Thyroid gland (tissue), 4 donors: ENCODE measurements around the gene NR2C1. TPM values are rescaled to one million over a fixed set of nuclear protein-coding genes. Genes with fewer than 3 reads are reported as not detected.
A peak's percentile ranks its signal among the peaks of the same experiment; 100 is the strongest.

Experiments used
- DNase-seq, 2 donors: peaks; one replicate each; pipeline ENCODE4 v3.0.0-alpha.2; 2019
- H3K27ac ChIP-seq, 3 donors: fragments of 200-600 bp; sonication (generic); 1 replicate in 2 of 3; 2 replicates in 1 of 3; pipeline ENCODE4 v1.5.1; 2016 to 2019; ENCODE audit warnings: mild to moderate bottlenecking in 1 of 3, moderate library complexity in 1 of 3
- H3K27me3 ChIP-seq: fragments of 200-600 bp; sonication (generic); one replicate; pipeline ENCODE4 v1.5.1; 2019
- H3K36me3 ChIP-seq, 2 donors: fragments of 200-600 bp; sonication (generic); one replicate each; pipeline ENCODE4 v1.5.1; 2016 to 2019
- H3K4me1 ChIP-seq, 2 donors: fragments of 200-600 bp; sonication (generic); one replicate each; pipeline ENCODE4 v1.5.1; 2017 to 2019
- H3K4me3 ChIP-seq, 3 donors: fragments of 200-600 bp; sonication (generic); replicated peaks in 1 of 3; 1 replicate in 2 of 3; 2 replicates in 1 of 3; pipeline ENCODE4 v1.5.1; 2016; ENCODE audit warnings: mild to moderate bottlenecking in 1 of 3
- H3K9me3 ChIP-seq: fragments of 200-600 bp; sonication (generic); one replicate; pipeline ENCODE4 v1.5.1; 2017
- CTCF ChIP-seq, 6 experiments: fragments of 200-600 bp in 3 of 6; fragments of 450-650 bp in 3 of 6; sonication (generic) in 3 of 6; IDR thresholded peaks; one replicate each; pipeline ENCODE4 v1.5.1; 2016 to 2019; ENCODE audit warnings: antibody characterized with exemption in 6 of 6, mild to moderate bottlenecking in 2 of 6, inconsistent platforms in 1 of 6, moderate library complexity in 1 of 6
- POLR2A ChIP-seq, 2 donors: fragments of 450-650 bp; IDR thresholded peaks; one replicate each; pipeline ENCODE4 v1.6.1; 2017; ENCODE audit warnings: antibody characterized with exemption in 2 of 2, mild to moderate bottlenecking in 2 of 2, moderate library complexity in 1 of 2
- WGBS, 2 donors: methylation state at CpG; one replicate each; pipeline ENCODE4 v1.1.5; 2017; 5-methylcytosine and 5-hydroxymethylcytosine counted together
- intact Hi-C: fragments of 100-400 bp; cut with DNase I; formaldehyde crosslinking; loops from one replicate; pipeline ENCODE4 v1.15.1; 2023
- total RNA-seq, 4 donors: library from RNA; depleted of rRNA; stranded (reverse); fragments of >200 nt; gene quantifications; one replicate each; pipeline ENCODE4 v1.2.3, GENCODE V29; 2016

NR2C1 gene
- total RNA-seq, 4 donors from 2014 or later = 69.6 to 248 (median 103) TPM

- H3K4me3 ChIP-seq = no peak overlapping the region
- peaks cover 28 to 32% of the 10 kb centered on the region in 2 donors for H3K36me3 ChIP-seq
- TF ChIP-seq POLR2A (IDR thresholded peaks at IDR 0.05) = no peak
- no peak for TF ChIP-seq CTCF (IDR thresholded peaks at IDR 0.05)
- no peaks in the 10 kb centered on the region for H3K9me3 ChIP-seq
- intact Hi-C loops = no loop called here
- no peak for DNase-seq
- peaks cover 6 to 14% of the 10 kb centered on the region in 2 donors for H3K4me1 ChIP-seq
- H3K27me3 ChIP-seq = no peaks in the 10 kb centered on the region
- WGBS, 2 donors = 93 to 94% methylated on average over 4 of the region's 4 CpGs
- H3K27ac ChIP-seq = peak overlapping the region in 1 of 3 donors; percentile 66
Observed at GRCh38 chr12:95059984-95060383, 13.4 kb downstream of the NR2C1 start.

- peaks cover 18 to 25% of the 10 kb centered on the region in 2 donors for H3K4me1 ChIP-seq
- H3K36me3 ChIP-seq = peaks cover 23 to 31% of the 10 kb centered on the region in 2 donors
- no peaks in the 10 kb centered on the region for H3K9me3 ChIP-seq
- TF ChIP-seq POLR2A (IDR thresholded peaks at IDR 0.05) (no peak), CTCF (IDR thresholded peaks at IDR 0.05) (no peak)
- peak overlapping the region in 2 of 3 donors; percentile 84 to 94 for H3K27ac ChIP-seq
- no peaks in the 10 kb centered on the region for H3K27me3 ChIP-seq
- H3K4me3 ChIP-seq = no peak overlapping the region
- intact Hi-C loops = no loop called here
- 94 to 96% methylated on average over 3 of the region's 3 CpGs for WGBS, 2 donors
- DNase-seq = no peak
Observed at GRCh38 chr12:95057424-95057823, 16.0 kb downstream of the NR2C1 start.

- DNase-seq = no peak
- TF ChIP-seq CTCF (IDR thresholded peaks at IDR 0.05) = no peak
- no peak for TF ChIP-seq POLR2A (IDR thresholded peaks at IDR 0.05)
- Histone ChIP-seq H3K36me3 (peaks cover 14 to 15% of the 10 kb centered on the region in 2 donors), H3K27ac (peak overlapping the region in 2 of 3 donors; percentile 84 to 94), H3K4me1 (peaks cover 18 to 25% of the 10 kb centered on the region in 2 donors), H3K4me3 (no peak overlapping the region), H3K27me3 (no peaks in the 10 kb centered on the region), H3K9me3 (no peaks in the 10 kb centered on the region)
- WGBS, 2 donors = 66 to 69% methylated on average over 2 of the region's 2 CpGs
- intact Hi-C loops = no loop called here
Observed at GRCh38 chr12:95055057-95055456, 18.4 kb downstream of the NR2C1 start.

GRCh38 chr12:95054206-95054605, 19.2 kb downstream of the NR2C1 start:
- intact Hi-C loops = no loop called here
- H3K36me3 ChIP-seq = peaks cover 14 to 15% of the 10 kb centered on the region in 2 donors
- no peaks in the 10 kb centered on the region for H3K27me3 ChIP-seq
- no peak overlapping the region for H3K4me3 ChIP-seq
- TF ChIP-seq CTCF (IDR thresholded peaks at IDR 0.05) (no peak), POLR2A (IDR thresholded peaks at IDR 0.05) (peak in 1 of 2 donors; percentile 16)
- H3K9me3 ChIP-seq = no peaks in the 10 kb centered on the region
- DNase-seq = peak in 1 of 2 donors; percentile 18
- peaks cover 18 to 25% of the 10 kb centered on the region in 2 donors for H3K4me1 ChIP-seq
- 46 to 52% methylated on average over 2 of the region's 2 CpGs for WGBS, 2 donors
- peak overlapping the region in 2 of 3 donors; percentile 56 to 74 for H3K27ac ChIP-seq

GRCh38 chr12:95051241-95051640, 22.2 kb downstream of the NR2C1 start:
- no peaks in the 10 kb centered on the region for H3K27me3 ChIP-seq
- WGBS, 2 donors = 92 to 93% methylated on average over 4 of the region's 4 CpGs
- peaks cover 18 to 22% of the 10 kb centered on the region in 2 donors for H3K4me1 ChIP-seq
- intact Hi-C loops = no loop called here
- DNase-seq = no peak
- no peak overlapping the region for H3K4me3 ChIP-seq
- H3K9me3 ChIP-seq = no peaks in the 10 kb centered on the region
- peaks cover 7 to 8% of the 10 kb centered on the region in 2 donors for H3K36me3 ChIP-seq
- no peak overlapping the region for H3K27ac ChIP-seq
- TF ChIP-seq POLR2A (IDR thresholded peaks at IDR 0.05) (no peak), CTCF (IDR thresholded peaks at IDR 0.05) (no peak)
